MM.1S (cell line): ENCODE data around the gene NELL1.

Experiments used
- DNase-seq: peaks from one replicate; pipeline ENCODE4 v3.0.0-alpha.2; 2015
- H2AFZ ChIP-seq: fragments of 300-600 bp; sonication (generic); 2 replicates; pipeline ENCODE4 v1.6.0; 2016; ENCODE audit warnings: antibody characterized with exemption, low read length
- H3F3A ChIP-seq: fragments of 300-600 bp; sonication (generic); 2 replicates; pipeline ENCODE4 v1.6.1; 2016; ENCODE audit warnings: mild to moderate bottlenecking, antibody characterized with exemption, low read length, moderate library complexity, mixed read lengths; ENCODE audit not compliant: insufficient read depth
- H3K27ac ChIP-seq: fragments of 300-600 bp; sonication (generic); 2 replicates; pipeline ENCODE4 v1.5.1; 2016; ENCODE audit warnings: mild to moderate bottlenecking, low read length
- H3K27me3 ChIP-seq: fragments of 300-600 bp; sonication (generic); replicated peaks from 2 replicates; pipeline ENCODE4 v1.6.0; 2016; ENCODE audit warnings: low read length; ENCODE audit not compliant: insufficient read depth
- H3K36me3 ChIP-seq: fragments of 300-600 bp; sonication (generic); replicated peaks from 2 replicates; pipeline ENCODE4 v1.6.1; 2016; ENCODE audit warnings: mild to moderate bottlenecking, low read length, mixed read lengths; ENCODE audit not compliant: insufficient read depth
- H3K4me1 ChIP-seq: fragments of 300-600 bp; sonication (generic); 2 replicates; pipeline ENCODE4 v1.6.1; 2016; ENCODE audit warnings: low read length, mixed read lengths
- H3K4me2 ChIP-seq: fragments of 300-600 bp; sonication (generic); 2 replicates; pipeline ENCODE4 v1.6.0; 2016; ENCODE audit warnings: low read depth, low read length
- H3K4me3 ChIP-seq: fragments of 300-600 bp; sonication (generic); 2 replicates; pipeline ENCODE4 v1.5.1; 2016; ENCODE audit warnings: low read length, mixed read lengths
- H3K79me2 ChIP-seq: fragments of 300-600 bp; sonication (generic); 2 replicates; pipeline ENCODE4 v1.6.1; 2016; ENCODE audit warnings: mixed run types, low read length, mixed read lengths
- H3K9ac ChIP-seq: fragments of 300-600 bp; sonication (generic); 2 replicates; pipeline ENCODE4 v1.6.1; 2016; ENCODE audit warnings: low read length, mixed read lengths
- H3K9me2 ChIP-seq: fragments of 300-600 bp; sonication (generic); replicated peaks from 2 replicates; pipeline ENCODE4 v1.6.1; 2016; ENCODE audit warnings: mild to moderate bottlenecking, low read length, mixed read lengths; ENCODE audit not compliant: insufficient read depth
- H3K9me3 ChIP-seq: fragments of 300-600 bp; sonication (generic); replicated peaks from 2 replicates; pipeline ENCODE4 v1.6.1; 2016; ENCODE audit warnings: mild to moderate bottlenecking, low read length, mixed read lengths; ENCODE audit not compliant: insufficient read depth
- H4K20me1 ChIP-seq: fragments of 300-600 bp; sonication (generic); 2 replicates; pipeline ENCODE4 v1.6.1; 2016; ENCODE audit warnings: mild to moderate bottlenecking, low read length, moderate library complexity, mixed read lengths; ENCODE audit not compliant: insufficient read depth
- EZH2 ChIP-seq: fragments of 300-600 bp; sonication (generic); optimal IDR thresholded peaks from 2 replicates; pipeline ENCODE3; 2017; ENCODE audit warnings: low read depth, mild to moderate bottlenecking, antibody characterized with exemption, low read length, mixed read lengths
- EZH2phosphoT487 ChIP-seq: fragments of 300-600 bp; sonication (generic); IDR thresholded peaks from 2 replicates; pipeline ENCODE4 v1.6.1; 2018; ENCODE audit warnings: antibody characterized with exemption, low read length
- TF ChIP-seq, protein P1 (sequence below): fragments of 300-600 bp; sonication (generic); IDR thresholded peaks from 2 replicates; pipeline ENCODE4 v1.5.1; 2016; ENCODE audit warnings: antibody characterized with exemption, low read length, mixed read lengths

NELL1 gene

GRCh38 chr11:20731676-20732215 is 62.4 kb downstream of the NELL1 start:
- TF ChIP-seq EZH2phosphoT487 (no peak), EZH2 (no peak)
- TF ChIP-seq, protein P1, sequence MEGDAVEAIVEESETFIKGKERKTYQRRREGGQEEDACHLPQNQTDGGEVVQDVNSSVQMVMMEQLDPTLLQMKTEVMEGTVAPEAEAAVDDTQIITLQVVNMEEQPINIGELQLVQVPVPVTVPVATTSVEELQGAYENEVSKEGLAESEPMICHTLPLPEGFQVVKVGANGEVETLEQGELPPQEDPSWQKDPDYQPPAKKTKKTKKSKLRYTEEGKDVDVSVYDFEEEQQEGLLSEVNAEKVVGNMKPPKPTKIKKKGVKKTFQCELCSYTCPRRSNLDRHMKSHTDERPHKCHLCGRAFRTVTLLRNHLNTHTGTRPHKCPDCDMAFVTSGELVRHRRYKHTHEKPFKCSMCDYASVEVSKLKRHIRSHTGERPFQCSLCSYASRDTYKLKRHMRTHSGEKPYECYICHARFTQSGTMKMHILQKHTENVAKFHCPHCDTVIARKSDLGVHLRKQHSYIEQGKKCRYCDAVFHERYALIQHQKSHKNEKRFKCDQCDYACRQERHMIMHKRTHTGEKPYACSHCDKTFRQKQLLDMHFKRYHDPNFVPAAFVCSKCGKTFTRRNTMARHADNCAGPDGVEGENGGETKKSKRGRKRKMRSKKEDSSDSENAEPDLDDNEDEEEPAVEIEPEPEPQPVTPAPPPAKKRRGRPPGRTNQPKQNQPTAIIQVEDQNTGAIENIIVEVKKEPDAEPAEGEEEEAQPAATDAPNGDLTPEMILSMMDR = no peak

GRCh38 chr11:20739107-20739506 is 69.7 kb downstream of the NELL1 start:
- no peaks in the 10 kb centered on the region for H3F3A ChIP-seq
- no peaks in the 10 kb centered on the region for H3K4me1 ChIP-seq
- no peak overlapping the region for H3K4me2 ChIP-seq
- H4K20me1 ChIP-seq = no peaks in the 10 kb centered on the region
- no peaks in the 10 kb centered on the region for H3K79me2 ChIP-seq
- DNase-seq = no peak
- H3K36me3 ChIP-seq = no peaks in the 10 kb centered on the region
- H3K27me3 ChIP-seq = no peaks in the 10 kb centered on the region
- no peaks in the 10 kb centered on the region for H3K9me3 ChIP-seq
- no peak overlapping the region for H3K27ac ChIP-seq
- H3K4me3 ChIP-seq = no peak overlapping the region
- no peak overlapping the region for H2AFZ ChIP-seq
- no peaks in the 10 kb centered on the region for H3K9me2 ChIP-seq
- no peak for TF ChIP-seq EZH2phosphoT487
- no peak for TF ChIP-seq EZH2
- TF ChIP-seq, protein P1 = no peak
- H3K9ac ChIP-seq = no peak overlapping the region

More at GRCh38 chr11:20731676-20732215, 62.4 kb downstream of the NELL1 start:
- Histone ChIP-seq H3K4me1 (no peaks in the 10 kb centered on the region), H3K9ac (no peak overlapping the region), H3K79me2 (no peaks in the 10 kb centered on the region), H3K4me3 (no peak overlapping the region), H3K27me3 (no peaks in the 10 kb centered on the region), H3K27ac (no peak overlapping the region), H3K9me3 (no peaks in the 10 kb centered on the region), H3K9me2 (no peaks in the 10 kb centered on the region), H3K4me2 (no peak overlapping the region), H2AFZ (no peak overlapping the region), H3F3A (no peaks in the 10 kb centered on the region), H3K36me3 (no peaks in the 10 kb centered on the region), H4K20me1 (no peaks in the 10 kb centered on the region)
- no peak for DNase-seq

DNA sequence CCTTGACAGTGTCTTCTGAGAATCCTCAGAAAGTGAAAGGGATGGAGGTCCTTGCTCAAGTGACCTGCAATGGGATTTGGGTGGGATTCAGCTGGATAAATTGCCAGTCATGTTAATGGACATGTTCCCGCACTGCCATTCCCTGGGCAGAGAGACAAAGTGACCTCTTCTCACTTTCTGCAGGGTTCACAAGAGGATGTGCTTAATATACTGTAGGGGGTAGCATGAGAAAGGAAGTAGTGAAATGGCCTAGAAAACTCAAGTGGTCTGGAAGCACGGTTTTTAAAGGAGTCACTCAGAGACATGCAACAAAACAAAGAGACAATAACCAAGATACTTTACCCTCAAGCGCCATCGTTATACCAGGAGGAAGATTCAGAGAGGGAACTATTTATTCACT is 70.2 kb downstream of the NELL1 start:
- H2AFZ ChIP-seq = no peak overlapping the region
- no peak overlapping the region for H3K9ac ChIP-seq
- no peak overlapping the region for H3K4me2 ChIP-seq
- H3K9me2 ChIP-seq = no peaks in the 10 kb centered on the region
- no peak for DNase-seq
- no peaks in the 10 kb centered on the region for H3K9me3 ChIP-seq
- no peaks in the 10 kb centered on the region for H3F3A ChIP-seq
- no peak for TF ChIP-seq EZH2
- TF ChIP-seq, protein P1 = no peak
- no peaks in the 10 kb centered on the region for H3K79me2 ChIP-seq
- H4K20me1 ChIP-seq = no peaks in the 10 kb centered on the region
- H3K27me3 ChIP-seq = no peaks in the 10 kb centered on the region
- no peak overlapping the region for H3K4me3 ChIP-seq
- H3K27ac ChIP-seq = no peak overlapping the region
- no peaks in the 10 kb centered on the region for H3K36me3 ChIP-seq
- H3K4me1 ChIP-seq = no peaks in the 10 kb centered on the region
